Measurements from ENCODE around the gene RAP1GAP2.
A peak's percentile ranks its signal among the peaks of the same experiment; 100 is the strongest.

The RAP1GAP2 gene

DNA sequence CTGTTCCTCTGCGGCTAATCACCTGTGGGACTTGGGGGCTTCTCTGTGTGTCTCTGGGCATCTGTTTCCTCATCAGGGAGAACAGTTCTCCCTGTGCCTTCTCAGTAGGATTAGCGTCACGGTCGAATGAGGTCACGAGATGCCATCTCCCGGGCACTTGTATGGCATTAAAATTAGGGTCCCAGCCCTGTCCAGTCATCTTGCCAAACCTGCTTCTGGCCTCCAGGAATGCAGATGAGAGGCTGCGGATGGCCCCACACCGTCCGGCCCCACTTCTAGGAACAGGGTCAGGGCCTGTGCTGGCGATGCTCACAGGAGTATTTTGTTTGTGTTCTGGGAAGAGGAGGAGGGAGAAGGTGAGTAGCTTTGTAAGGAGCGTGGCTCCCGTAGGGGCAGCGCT, 208.7 kb downstream of the RAP1GAP2 start:
- no peak for DNase-seq

GRCh38 chr17:3005696-3006095, 209.5 kb downstream of the RAP1GAP2 start:
- DNase-seq: no peak

- no peak for DNase-seq
Observed at GRCh38 chr17:3006801-3007200, 210.6 kb downstream of the RAP1GAP2 start.

DNA sequence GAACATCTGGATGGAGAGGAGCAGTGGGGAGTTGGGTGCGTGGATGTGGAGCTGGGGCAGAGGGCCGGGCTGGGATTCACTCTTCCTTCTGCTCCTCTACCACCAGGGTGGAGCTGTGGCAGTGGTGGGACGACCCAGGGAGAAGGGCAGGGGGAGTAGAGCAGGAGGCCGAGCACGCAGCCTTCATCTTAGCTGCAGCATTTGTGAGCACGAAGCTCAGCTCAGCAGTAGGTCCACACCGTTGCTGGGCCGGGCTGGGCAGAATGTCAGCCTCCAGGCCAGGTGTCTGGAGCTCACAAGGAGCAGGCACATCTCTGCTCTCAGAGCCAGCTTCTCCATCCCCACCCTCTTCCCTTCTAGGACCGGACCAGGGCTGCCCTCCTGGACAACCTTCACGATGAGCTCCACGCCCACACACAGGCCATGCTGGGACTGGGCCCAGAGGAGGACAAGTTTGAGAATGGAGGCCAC, 211.4 kb downstream of the RAP1GAP2 start:
- no peak for DNase-seq

GRCh38 chr17:3008336-3009288, 212.4 kb downstream of the RAP1GAP2 start:
- no peak for DNase-seq

- DNase-seq: no peak
Observed at GRCh38 chr17:3009411-3009920, 213.2 kb downstream of the RAP1GAP2 start.

DNA sequence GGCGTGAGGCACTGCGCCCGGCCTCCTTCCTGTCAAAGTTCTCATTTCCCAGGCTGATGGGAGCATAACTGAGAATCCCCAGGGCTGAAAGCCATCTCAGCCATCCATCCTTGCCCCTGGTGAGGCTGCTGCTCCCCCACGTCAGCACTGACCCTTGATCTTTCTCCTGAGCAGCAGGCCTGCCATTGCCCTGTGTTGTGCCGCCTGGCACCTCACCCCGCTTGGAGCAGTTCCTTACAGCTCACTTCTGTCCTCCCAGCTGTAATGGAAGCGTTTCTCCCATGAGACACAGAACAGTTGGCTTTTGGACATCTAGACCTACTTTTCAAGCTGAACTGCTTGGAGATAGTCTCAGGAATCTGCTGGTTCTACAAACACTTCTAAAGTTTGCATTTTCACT, 215.7 kb downstream of the RAP1GAP2 start:
- DNase-seq: no peak

DNA sequence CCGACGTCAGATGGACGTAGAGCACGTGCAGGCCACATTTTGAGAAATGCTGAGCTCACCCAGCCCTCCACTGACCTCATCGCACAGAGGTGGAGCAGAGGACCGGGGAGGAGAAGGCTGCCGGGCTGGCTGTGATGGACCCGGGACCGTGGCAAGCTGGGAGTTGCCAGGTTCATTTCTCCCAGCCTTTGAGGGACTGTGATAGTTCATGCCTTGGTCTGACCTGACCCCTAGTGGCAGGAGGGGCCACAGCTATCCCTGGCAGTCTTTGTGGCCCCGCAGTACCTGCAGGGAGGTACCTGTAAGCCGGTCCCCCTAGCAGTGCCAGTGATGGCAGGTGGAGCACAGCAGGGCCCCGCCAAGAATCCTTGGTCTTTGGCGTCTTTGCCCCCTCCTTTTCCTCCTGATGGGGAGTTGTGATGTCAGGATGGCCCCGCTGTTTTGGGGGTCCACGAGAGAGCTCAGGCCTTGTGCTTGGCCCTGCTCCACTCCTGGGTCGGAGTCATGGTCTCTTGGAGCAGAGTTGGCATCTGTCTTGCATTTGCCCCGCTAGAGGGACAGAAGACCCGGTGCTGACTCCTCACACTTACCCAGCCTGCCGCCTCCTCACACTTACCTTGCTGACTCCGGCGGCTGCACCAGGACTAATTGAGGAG, 216.8 kb downstream of the RAP1GAP2 start:
- DNase-seq: peak; percentile 80

DNA sequence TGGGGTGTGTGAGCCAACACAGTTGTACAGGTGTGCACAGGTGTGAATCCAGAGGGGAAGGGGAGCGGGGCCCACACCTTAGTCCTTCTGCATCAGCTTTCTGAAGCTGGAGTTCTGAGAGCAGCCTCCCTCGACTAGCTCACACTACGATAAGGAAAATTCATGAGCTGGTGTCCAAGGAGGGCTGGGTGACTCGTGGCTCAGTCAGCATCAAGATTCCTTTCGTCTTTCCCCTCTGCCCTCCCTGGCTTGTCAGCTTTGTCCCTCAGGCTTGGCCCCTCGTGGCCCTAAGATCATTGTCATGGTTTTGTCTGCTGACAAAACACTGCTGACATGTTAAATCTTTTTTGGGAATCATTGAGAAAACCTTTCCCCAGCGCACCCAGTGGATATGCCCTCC, 219.7 kb downstream of the RAP1GAP2 start:
- DNase-seq: no peak

- no peak for DNase-seq
Observed at GRCh38 chr17:3017936-3018335, 221.7 kb downstream of the RAP1GAP2 start.

GRCh38 chr17:3019761-3020160, 223.5 kb downstream of the RAP1GAP2 start:
- no peak for DNase-seq

GRCh38 chr17:3020381-3020780, 224.1 kb downstream of the RAP1GAP2 start:
- no peak for DNase-seq

GRCh38 chr17:3022197-3022596, 226.0 kb downstream of the RAP1GAP2 start:
- DNase-seq: no peak

DNA sequence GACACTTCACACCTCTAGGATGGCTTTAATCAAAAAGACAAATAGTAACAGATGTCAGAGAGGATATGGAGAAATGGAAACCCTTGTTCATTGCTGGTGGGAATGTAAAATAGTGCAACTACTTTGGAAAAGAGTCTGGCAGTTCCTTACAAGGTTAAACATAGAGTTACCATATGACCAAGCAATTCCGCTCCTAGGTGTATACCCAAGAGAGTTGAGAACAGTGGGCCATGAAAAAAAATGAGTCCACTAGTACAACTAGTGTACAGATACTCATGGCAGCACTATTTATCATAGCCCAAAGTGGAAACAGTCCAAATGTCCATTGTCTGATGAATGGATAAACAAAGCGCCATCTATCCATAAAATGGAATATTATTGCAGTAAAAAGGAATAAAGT, 228.1 kb downstream of the RAP1GAP2 start:
- no peak for DNase-seq

DNA sequence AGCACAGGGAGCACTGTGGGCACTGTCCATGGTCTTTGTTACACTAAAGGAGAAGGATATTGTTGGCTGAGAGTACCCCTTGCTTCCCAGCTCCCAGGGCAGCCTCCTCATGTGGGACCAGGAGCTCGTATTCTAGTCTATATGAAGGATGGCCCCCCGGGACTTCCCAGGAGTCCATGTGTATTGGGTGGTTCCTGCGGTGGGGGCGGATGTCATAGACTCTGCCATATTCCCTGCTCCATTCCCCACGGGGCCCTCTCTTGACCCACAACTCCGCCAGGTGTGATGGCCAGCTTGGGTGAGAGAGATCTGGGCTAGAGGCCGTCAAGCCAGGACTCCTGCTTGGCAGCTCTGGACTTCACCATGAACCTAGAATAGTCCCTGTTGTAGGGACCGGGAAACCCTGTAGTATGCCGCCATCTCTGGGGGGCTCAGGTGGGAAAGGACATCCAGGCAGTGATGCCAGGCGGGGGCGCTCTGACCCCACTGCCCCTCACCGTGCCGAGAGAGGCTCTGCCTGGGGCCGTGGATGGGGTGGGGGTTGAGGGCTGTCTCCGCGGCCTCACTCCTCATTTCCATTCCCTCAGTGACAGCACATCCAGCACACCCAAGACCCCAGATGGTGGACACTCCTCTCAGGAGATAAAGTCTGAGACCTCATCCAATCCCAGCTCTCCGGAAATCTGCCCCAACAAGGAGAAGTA, 229.3 kb downstream of the RAP1GAP2 start:
- no peak for DNase-seq

DNA sequence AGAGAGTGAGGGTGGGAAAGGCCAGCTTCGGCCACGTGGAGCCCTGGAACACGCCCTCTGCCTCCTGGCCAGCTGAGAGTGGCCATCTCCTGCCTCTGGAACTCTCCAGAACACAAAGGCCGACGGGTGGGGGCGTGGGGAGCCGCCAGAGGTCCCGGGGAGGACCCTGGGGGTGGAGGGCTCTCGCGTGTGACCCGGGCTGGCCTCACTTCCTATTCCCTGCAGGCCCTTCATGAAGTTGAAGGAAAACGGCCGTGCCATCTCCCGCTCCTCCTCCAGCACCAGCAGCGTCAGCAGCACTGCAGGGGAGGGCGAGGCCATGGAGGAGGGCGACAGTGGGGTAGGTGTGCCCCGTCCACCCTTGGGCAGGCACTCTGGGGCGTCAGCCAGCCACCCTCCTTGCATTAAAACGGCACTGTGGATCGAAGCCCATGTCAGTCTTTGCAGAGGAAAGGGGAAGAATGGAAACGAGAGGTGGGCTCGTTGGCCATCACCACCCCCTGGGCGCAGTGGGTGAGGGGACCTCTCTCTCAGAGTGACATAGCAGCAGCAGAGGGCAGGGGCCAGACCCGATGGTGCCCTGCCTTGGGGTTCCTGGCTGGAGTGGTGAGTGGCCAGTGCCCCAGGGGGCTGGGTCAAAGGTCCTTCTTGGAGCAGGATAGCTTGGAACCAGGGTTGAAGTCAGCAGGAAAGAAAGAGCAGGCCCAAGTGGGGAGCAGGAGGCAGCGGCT, 230.1 kb downstream of the RAP1GAP2 start:
- DNase-seq: no peak

DNA sequence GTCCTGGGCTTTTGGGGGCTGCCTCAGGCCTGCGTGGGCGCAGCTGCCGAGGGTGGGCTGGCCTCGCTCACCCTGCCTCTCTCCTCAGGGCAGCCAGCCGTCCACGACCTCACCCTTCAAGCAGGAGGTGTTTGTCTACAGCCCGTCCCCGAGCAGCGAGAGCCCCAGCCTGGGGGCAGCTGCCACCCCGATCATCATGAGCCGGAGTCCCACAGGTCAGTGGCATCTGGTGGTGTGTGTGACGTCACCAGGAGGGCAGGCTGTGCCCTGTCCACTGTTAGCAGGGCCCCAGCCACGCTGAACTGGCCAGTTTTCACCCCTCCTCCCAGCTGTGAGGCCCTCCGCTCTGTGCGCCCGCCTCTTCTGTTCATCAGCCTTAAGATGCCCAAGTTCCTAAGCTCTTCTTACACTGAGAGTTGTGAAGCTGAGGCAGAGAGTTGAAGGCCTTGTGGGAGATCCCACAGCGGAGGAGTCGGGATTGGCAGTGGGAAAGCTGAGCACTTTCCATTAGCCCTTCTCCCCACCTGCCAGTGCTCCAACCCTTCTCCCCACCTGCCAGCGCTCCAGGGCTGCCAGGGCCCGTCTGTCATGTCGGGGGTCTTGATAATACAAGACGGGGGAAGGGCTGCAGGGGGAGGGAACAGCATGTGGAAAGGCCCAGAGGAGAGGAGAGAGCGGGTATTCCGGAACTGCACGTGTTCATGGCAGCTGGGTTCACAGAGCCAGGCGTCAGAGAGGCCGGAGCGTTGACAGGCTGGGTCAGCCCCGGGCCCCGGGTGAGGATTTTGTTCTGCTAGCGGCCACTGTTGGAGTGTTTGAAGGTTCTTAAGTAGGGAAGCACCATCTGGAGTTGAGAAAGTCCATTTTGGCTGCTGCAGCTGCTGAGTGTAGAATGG, 230.9 kb downstream of the RAP1GAP2 start:
- DNase-seq: no peak

- DNase-seq: no peak
Observed at GRCh38 chr17:3027786-3028532, 231.7 kb downstream of the RAP1GAP2 start.

GRCh38 chr17:3029213-3029913, 233.1 kb downstream of the RAP1GAP2 start:
- no peak for DNase-seq

DNA sequence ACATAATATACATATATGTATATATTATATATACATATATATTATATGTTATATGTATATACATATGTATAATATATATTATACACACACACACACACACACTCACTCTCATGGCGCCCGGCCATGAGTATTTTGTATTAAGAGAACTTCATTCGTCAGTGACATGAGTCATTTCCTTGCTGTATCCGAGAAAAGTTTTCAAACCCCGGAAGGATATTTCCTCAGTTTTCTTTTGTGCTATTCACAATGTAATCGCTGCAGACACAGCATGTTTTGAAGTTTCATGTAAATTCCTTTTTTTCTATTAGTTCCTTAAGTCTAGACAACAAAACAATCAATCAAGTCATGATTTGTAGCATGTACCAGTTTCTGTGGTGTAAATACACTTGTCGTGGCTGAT, 233.9 kb downstream of the RAP1GAP2 start:
- DNase-seq: no peak

Data from activated CD8-positive, alpha-beta memory T cell treated with anti-CD3 and anti-CD28 coated beads for 24 hours (primary cell).